Calu3 (cell line): ENCODE measurements around the gene F2RL3. TPM values are rescaled to one million over a fixed set of nuclear protein-coding genes. Genes with fewer than 3 reads are reported as not detected.
"Not testable (repeated sequence)": the region's sequence is repeated elsewhere in the genome, so short reads cannot be mapped to it uniquely, and the experiment has no call there.

Experiments used
- BruUV-seq: library from RNA; stranded (reverse); fragments of 400-500 nt; replicated peaks from 2 replicates; lab custom pipeline; 2021; lab: Mats Ljungman, UMichigan
- CTCF ChIA-PET: fragments of 300-600 bp; sonication (Branson Sonifier 250); formaldehyde crosslinking; loops from one replicate; lab custom pipeline; 2022; ENCODE audit warnings: antibody characterized with exemption; lab: Charles Lee
- DNase-seq: peaks from one replicate; pipeline ENCODE4 v3.0.0; 2022
- H3K27ac Mint-ChIP-seq: one replicate; pipeline ENCODE4 v1.8.0; 2022; ENCODE audit warnings: mixed read lengths; ENCODE audit not compliant: unreplicated experiment
- H3K27me3 Mint-ChIP-seq: one replicate; pipeline ENCODE4 v1.8.0; 2022; ENCODE audit warnings: mixed read lengths; ENCODE audit not compliant: unreplicated experiment
- H3K36me3 Mint-ChIP-seq: one replicate; pipeline ENCODE4 v1.8.0; 2022; ENCODE audit warnings: mild to moderate bottlenecking, moderate library complexity, mixed read lengths; ENCODE audit not compliant: insufficient read depth, unreplicated experiment
- H3K4me1 Mint-ChIP-seq: one replicate; pipeline ENCODE4 v1.8.0; 2022; ENCODE audit warnings: mild to moderate bottlenecking, low read depth, mixed read lengths; ENCODE audit not compliant: unreplicated experiment
- H3K4me3 Mint-ChIP-seq: one replicate; pipeline ENCODE4 v1.8.0; 2022; ENCODE audit warnings: mild to moderate bottlenecking, low read depth, moderate library complexity, mixed read lengths; ENCODE audit not compliant: unreplicated experiment
- H3K9me3 Mint-ChIP-seq: one replicate; pipeline ENCODE4 v1.8.0; 2022; ENCODE audit warnings: low read depth, mixed read lengths; ENCODE audit not compliant: unreplicated experiment
- CTCF ChIP-seq: fragments of 200-600 bp; IDR thresholded peaks from one replicate; pipeline ENCODE4 v1.8.0; 2022; ENCODE audit warnings: antibody characterized with exemption; ENCODE audit not compliant: unreplicated experiment
- intact Hi-C: fragments of 100-400 bp; cut with micrococcal nuclease; formaldehyde crosslinking; loops from one replicate; pipeline ENCODE4 v1.10.0; 2022; ENCODE audit not compliant: unreplicated experiment
- total RNA-seq: library from RNA; stranded (reverse); gene quantifications from 2 replicates; pipeline ENCODE4 v1.2.3, GENCODE V29; 2022

F2RL3 gene
- total RNA-seq, 1 experiment from 2014 or later, result not detected

GRCh38 chr19:16938211-16938610 is 49.4 kb downstream of the F2RL3 start:
- no peak for DNase-seq
- TF ChIP-seq CTCF, result no peak
- H3K27me3 Mint-ChIP-seq, result peaks cover 13% of the 10 kb centered on the region
- intact Hi-C loops, result no loop called here
- no peaks in the 10 kb centered on the region for H3K9me3 Mint-ChIP-seq
- no peak overlapping the region for H3K27ac Mint-ChIP-seq
- BruUV-seq, result no TSS peak
- no peaks in the 10 kb centered on the region for H3K4me1 Mint-ChIP-seq
- no peaks in the 10 kb centered on the region for H3K36me3 Mint-ChIP-seq
- CTCF ChIA-PET, result no interaction called here
- H3K4me3 Mint-ChIP-seq, result no peak overlapping the region

- H3K9me3 Mint-ChIP-seq, BruUV-seq, H3K36me3 Mint-ChIP-seq, H3K4me3 Mint-ChIP-seq, H3K4me1 Mint-ChIP-seq, CTCF ChIA-PET, DNase-seq, intact Hi-C loops, H3K27ac Mint-ChIP-seq: not testable (repeated sequence)
- peaks cover 13% of the 10 kb centered on the region for H3K27me3 Mint-ChIP-seq
Observed at GRCh38 chr19:16940063-16940462, 51.3 kb downstream of the F2RL3 start.

GRCh38 chr19:16940626-16941025 is 51.8 kb downstream of the F2RL3 start:
- no TSS peak for BruUV-seq
- no peak overlapping the region for H3K4me3 Mint-ChIP-seq
- CTCF ChIA-PET, result no interaction called here
- no peaks in the 10 kb centered on the region for H3K9me3 Mint-ChIP-seq
- DNase-seq, result no peak
- no peaks in the 10 kb centered on the region for H3K4me1 Mint-ChIP-seq
- TF ChIP-seq CTCF, result no peak
- intact Hi-C loops, result no loop called here
- H3K27me3 Mint-ChIP-seq, result peaks cover 13% of the 10 kb centered on the region
- H3K36me3 Mint-ChIP-seq, result no peaks in the 10 kb centered on the region
- no peak overlapping the region for H3K27ac Mint-ChIP-seq

Other genes starting within 250 kb of the F2RL3 start
- gene SMIM7, start 228.9 kb upstream of the F2RL3 start, total RNA-seq, result 40.9 and 42.3 TPM in 2 replicates
- 19.2 and 20.1 TPM in 2 replicates for gene TMEM38A, start 227.9 kb upstream of the F2RL3 start, total RNA-seq
- 0.93 and 1.4 TPM in 2 replicates for gene NWD1, start 169.2 kb upstream of the F2RL3 start, total RNA-seq
- 43.1 and 49.7 TPM in 2 replicates for gene SIN3B, start 59.6 kb upstream of the F2RL3 start, total RNA-seq
- 5.7 and 5.8 TPM in 2 replicates for gene CPAMD8, start 137.8 kb downstream of the F2RL3 start, total RNA-seq
- gene HAUS8, start 186.5 kb downstream of the F2RL3 start, total RNA-seq, result 15.7 and 20.5 TPM in 2 replicates
- gene MYO9B, start 186.8 kb downstream of the F2RL3 start, total RNA-seq, result 38.4 and 40.4 TPM in 2 replicates